Effector memory CD8-positive, alpha-beta T cell (primary cell): ENCODE data around the gene SUGP2.
"Not testable (repeated sequence)": the region's sequence is repeated elsewhere in the genome, so short reads cannot be mapped to it uniquely, and the experiment has no call there.

Experiments used
- ATAC-seq: fragments of 150-1000 bp; cut with Tn5 transposase; replicated peaks from 2 replicates; pipeline ENCODE4 v1.10.0; 2021; ENCODE audit warnings: mild to moderate bottlenecking, moderate library complexity
- DNase-seq, 3 experiments: peaks; one replicate each; pipeline ENCODE4 v3.0.0; 2021
- H3K27ac Mint-ChIP-seq, 2 donors: one replicate each; pipeline ENCODE4 v1.8.0; 2022; ENCODE audit warnings: mild to moderate bottlenecking in 2 of 2, mixed read lengths in 2 of 2, moderate library complexity in 2 of 2
- H3K27me3 Mint-ChIP-seq, 2 donors: one replicate each; pipeline ENCODE4 v1.8.0; 2022; ENCODE audit warnings: mixed read lengths in 2 of 2
- H3K36me3 Mint-ChIP-seq: one replicate; pipeline ENCODE4 v1.8.0; 2022; ENCODE audit warnings: mild to moderate bottlenecking, moderate library complexity, mixed read lengths; ENCODE audit not compliant: insufficient read depth
- H3K4me1 Mint-ChIP-seq, 2 donors: one replicate each; pipeline ENCODE4 v1.8.0; 2022; ENCODE audit warnings: low read depth in 2 of 2, mixed read lengths in 2 of 2
- H3K4me3 Mint-ChIP-seq, 2 donors: one replicate each; pipeline ENCODE4 v1.8.0; 2022; ENCODE audit warnings: mild to moderate bottlenecking in 2 of 2, mixed read lengths in 2 of 2, moderate library complexity in 2 of 2
- H3K9me3 Mint-ChIP-seq, 2 donors: one replicate each; pipeline ENCODE4 v1.8.0; 2022; ENCODE audit warnings: mixed read lengths in 2 of 2

Gene SUGP2

DNA sequence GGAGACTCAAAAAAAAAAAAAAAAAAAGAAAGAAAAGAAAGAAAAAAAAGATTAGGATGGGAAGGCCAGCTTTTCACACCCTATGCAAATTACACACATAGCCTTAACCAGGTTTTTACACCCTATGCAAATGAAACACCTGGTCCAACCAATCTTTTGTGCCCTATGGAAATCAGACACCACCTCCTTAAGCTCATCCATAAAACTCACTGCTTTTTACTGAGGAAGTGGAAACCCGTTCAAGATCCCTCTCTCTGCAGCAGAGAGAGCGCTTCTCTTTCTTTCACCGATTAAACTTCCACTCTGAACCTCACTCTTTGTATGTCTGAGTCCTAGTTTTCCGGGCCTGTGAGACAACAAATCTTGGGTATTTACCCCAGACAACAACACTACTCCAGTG is 67.0 kb downstream of the SUGP2 start:
- Mint-ChIP-seq H3K4me3 (no peak overlapping the region), H3K4me1 (peaks cover 3 to 10% of the 10 kb centered on the region in 2 donors), H3K9me3 (no peaks in the 10 kb centered on the region), H3K36me3 (peaks cover 4% of the 10 kb centered on the region), H3K27ac (no peak overlapping the region), H3K27me3 (peaks cover 18 to 57% of the 10 kb centered on the region in 2 donors)
- ATAC-seq (no peak), DNase-seq (no peak)

DNA sequence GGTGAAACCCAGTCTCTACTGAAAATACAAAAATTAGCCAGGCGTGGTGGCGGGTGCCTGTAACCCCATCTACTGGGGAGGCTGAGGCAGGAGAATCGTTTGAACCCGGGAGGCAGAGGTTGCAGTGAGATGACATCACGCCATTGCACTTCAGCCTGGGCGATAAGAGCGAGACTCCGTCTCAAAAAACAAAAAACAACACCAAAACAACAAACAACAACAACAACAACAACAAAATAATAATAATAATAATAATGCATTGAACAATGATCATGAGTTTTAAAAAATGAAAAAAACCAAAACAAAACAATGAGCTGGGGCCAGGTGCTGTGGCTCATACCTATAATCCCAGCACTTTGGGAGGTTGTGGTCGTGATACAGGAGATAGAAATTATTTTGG is 69.2 kb downstream of the SUGP2 start:
- Mint-ChIP-seq H3K4me1 (peaks cover 6 to 10% of the 10 kb centered on the region in 2 donors), H3K27me3 (peaks cover 20 to 48% of the 10 kb centered on the region in 2 donors), H3K4me3 (no peak overlapping the region), H3K36me3 (peaks cover 4% of the 10 kb centered on the region), H3K9me3 (no peaks in the 10 kb centered on the region), H3K27ac (no peak overlapping the region)
- ATAC-seq: no peak
- DNase-seq: no peak

DNA sequence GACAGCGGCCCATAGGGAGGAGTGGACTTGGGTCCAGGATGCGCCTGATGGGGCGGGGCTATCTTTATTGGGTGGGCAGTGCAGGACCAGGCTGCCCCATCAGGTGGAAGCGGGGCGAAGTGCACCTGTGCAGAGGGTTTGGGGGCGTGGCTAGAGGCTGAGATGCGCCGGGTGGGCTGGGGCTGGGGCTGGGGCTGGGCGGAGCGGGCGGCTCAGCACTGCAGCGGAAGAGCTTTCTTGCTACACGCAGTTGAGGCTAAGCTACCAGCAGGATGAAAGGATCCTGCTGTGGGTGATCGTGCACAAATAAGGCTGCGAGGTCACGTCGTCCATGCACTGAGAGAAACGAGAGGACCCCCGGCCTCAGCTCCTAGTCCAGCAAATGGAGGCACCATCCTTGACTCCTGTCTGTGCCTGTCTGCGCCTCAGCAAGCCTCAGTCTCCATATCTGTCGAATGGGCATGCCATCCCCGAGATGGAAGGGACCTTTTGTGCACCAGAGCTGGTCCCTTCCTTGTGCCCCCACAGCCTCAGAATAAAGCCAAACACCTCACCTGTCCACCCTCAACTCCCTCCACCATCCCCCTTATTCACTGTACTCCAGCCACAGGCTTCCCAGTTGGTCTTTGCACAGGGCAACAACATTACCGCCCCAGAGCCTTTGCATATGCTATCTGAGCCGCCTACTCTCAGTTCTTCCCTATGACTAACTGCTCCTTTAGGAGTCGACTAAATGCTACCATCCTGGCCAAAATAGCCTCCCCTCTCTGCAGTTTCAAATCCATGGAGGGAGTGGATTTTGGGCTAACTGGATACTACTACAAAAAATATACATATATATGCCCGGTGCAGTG is 71.3 kb downstream of the SUGP2 start:
- peak; percentile 47 for ATAC-seq
- H3K27me3 Mint-ChIP-seq: peaks cover 20 to 39% of the 10 kb centered on the region in 2 donors
- peak overlapping the region in 1 of 2 donors; percentile 43 for H3K4me3 Mint-ChIP-seq

DNA sequence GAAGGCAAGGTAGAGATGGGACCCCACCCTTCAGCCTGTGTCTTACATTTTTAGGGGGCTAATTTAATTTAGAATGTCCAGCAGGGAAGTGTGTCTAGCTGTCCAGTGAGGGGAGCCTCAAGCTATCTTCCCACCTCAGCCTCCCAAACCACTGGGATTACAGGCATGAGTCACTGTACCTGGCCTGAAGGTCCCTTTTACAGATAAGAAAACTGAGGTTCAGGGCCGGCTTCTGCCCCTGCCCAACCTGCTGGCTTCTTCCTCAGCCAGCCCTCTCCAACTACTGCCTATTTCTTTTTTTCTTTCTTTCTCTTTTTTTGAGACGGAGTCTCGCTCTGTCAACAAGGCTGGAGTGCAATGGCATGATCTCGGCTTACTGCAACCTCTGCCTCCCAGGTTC is 72.9 kb downstream of the SUGP2 start:
- ATAC-seq (no peak), DNase-seq (no peak)
- H3K4me1 Mint-ChIP-seq: peaks cover 6 to 10% of the 10 kb centered on the region in 2 donors
- H3K4me3 Mint-ChIP-seq: no peak overlapping the region
- no peaks in the 10 kb centered on the region for H3K9me3 Mint-ChIP-seq
- H3K27me3 Mint-ChIP-seq: peaks cover 15 to 29% of the 10 kb centered on the region in 2 donors
- no peaks in the 10 kb centered on the region for H3K36me3 Mint-ChIP-seq
- H3K27ac Mint-ChIP-seq: no peak overlapping the region

More for the DNA sequence above, 71.3 kb downstream of the SUGP2 start:
- Mint-ChIP-seq H3K4me1 (peaks cover 6 to 10% of the 10 kb centered on the region in 2 donors), H3K36me3 (peaks cover 4% of the 10 kb centered on the region), H3K9me3 (no peaks in the 10 kb centered on the region), H3K27ac (no peak overlapping the region)
- DNase-seq: no peak

DNA sequence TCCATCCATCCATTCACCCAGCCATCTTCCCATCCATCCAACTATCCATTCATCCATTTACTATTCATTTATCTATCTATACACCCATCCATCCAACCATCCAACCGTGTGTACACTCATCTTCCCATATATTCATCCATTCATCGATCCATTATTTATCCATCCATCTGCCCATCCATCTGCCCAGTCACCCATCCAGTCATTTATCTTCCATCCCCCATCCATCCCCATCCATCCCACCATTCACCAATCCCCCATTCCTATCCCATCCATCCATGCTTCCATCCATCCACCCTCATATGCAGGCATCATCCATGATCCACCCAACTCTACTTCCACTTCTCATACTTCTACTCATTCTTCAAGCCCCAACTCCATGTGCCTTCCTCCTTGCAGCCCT is 78.3 kb downstream of the SUGP2 start:
- no peak overlapping the region for H3K27ac Mint-ChIP-seq
- no peak for DNase-seq

DNA sequence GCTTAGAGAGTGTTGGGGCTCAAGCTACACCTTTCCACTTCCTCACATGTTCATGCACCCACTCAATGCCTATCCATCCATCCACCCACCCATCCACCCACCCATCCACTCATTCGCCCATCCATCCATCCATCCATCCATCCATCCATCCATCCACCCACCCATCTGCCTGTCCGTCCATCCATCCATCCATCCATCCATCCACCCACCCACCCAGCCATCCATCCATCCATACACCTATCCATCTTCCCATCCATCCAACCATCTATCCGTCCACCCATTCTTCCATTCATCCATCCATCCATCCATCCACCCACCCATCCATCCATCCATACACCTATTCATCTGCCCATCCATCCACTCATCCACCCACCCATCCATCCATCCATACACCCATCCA is 79.2 kb downstream of the SUGP2 start:
- no peak overlapping the region for H3K4me3 Mint-ChIP-seq
- H3K27ac Mint-ChIP-seq: no peak overlapping the region
- no peak for DNase-seq
- H3K9me3 Mint-ChIP-seq: peaks cover 2 to 8% of the 10 kb centered on the region in 2 donors
- H3K4me1 Mint-ChIP-seq: peaks cover 0 to 1% of the 10 kb centered on the region in 2 donors
- no peak for ATAC-seq
- peaks cover 3% of the 10 kb centered on the region for H3K36me3 Mint-ChIP-seq
- H3K27me3 Mint-ChIP-seq: no peaks in the 10 kb centered on the region

More for the DNA sequence above, 78.3 kb downstream of the SUGP2 start:
- no peak for ATAC-seq
- Mint-ChIP-seq H3K4me1 (no peaks in the 10 kb centered on the region), H3K4me3 (no peak overlapping the region), H3K9me3 (peaks cover 2 to 8% of the 10 kb centered on the region in 2 donors), H3K36me3 (no peaks in the 10 kb centered on the region), H3K27me3 (no peaks in the 10 kb centered on the region)

DNA sequence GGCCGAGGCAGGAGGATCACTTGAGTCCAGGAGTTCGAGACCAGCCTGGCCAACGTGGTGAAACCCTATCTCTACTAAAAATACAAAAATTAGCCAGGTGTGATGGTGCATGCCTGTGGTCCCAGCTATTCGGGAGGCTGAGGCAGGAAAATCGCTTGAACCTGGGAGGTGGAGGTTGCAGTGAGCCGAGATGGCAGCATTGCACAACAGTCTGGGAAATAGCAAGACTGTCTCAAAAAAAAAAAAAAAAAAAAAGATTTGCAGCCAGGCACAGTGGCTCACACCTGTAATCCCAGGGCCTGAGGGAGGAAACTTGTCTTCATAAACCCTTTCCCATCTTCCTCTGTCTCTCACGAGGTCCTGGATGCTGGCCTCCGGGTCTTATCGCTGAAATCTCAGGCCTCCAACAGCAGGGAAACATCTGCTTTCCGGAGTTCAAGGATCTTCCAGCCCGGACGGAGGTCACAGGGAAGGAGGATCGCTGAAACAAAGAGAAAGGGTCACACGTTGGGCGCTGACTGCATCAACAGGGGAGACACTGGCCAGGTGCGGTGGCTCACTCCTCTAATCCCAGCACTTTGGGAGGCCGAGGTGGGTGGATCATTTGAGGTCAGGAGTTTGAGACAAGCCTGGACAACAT is 80.8 kb downstream of the SUGP2 start:
- not testable (repeated sequence) for H3K36me3 Mint-ChIP-seq, ATAC-seq, H3K4me1 Mint-ChIP-seq, H3K4me3 Mint-ChIP-seq, DNase-seq, H3K27me3 Mint-ChIP-seq, H3K9me3 Mint-ChIP-seq
- H3K27ac Mint-ChIP-seq: peak overlapping the region in 1 of 2 donors; percentile 44

DNA sequence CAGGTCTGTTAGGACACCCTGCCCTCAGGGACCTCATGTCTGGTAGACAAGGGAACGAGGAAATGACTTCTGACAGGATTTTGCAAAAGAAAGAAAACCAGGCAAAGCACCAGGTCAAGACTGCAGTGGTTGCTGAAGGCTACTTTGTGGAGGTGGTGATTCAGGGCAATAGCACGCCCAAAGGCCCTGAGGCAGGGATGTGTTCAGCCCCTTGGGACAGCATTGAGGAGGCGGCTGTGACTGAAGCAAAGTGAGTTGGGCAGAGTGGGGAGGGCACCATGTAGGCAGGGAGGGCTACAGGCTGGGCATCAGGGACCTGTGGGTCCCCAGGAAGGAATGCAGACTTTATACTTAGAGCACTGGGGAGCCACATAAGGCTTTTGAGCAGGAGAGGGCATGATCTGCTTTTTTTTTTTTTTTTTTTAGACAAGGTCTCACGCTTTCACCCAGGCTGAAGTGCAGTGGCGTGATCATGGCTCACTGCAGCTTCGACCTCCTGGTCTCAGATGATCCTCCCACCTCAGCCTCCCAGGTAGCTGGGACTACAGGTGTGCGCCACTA is 81.5 kb downstream of the SUGP2 start:
- H3K9me3 Mint-ChIP-seq: peaks cover 2 to 8% of the 10 kb centered on the region in 2 donors
- H3K27ac Mint-ChIP-seq: peak overlapping the region in 1 of 2 donors; percentile 71
- ATAC-seq (no peak), DNase-seq (no peak)
- H3K27me3 Mint-ChIP-seq: peaks cover 0 to 1% of the 10 kb centered on the region in 2 donors
- H3K4me3 Mint-ChIP-seq: no peak overlapping the region
- H3K4me1 Mint-ChIP-seq: peaks cover 0 to 9% of the 10 kb centered on the region in 2 donors
- H3K36me3 Mint-ChIP-seq: peaks cover 3% of the 10 kb centered on the region

DNA sequence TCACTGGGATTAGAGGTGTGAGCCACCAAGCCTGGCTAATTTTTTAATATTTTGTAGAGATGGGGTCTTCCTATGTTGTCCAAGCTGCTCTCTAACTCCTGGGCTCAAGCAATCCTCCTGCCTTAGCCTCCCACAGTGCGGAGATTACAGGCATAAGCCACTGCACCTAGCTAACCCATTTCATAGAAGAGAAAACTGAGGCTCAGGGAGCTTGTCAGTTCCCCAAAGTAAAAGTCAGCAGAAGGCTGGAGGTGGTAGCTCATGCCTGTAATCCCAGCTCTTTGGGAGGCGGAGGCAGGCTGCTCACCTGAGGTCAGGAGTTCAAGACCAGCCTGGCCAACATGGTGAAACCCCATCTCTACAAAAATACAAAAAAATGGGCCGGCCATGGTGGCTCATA is 83.5 kb downstream of the SUGP2 start:
- H3K4me3 Mint-ChIP-seq: no peak overlapping the region
- H3K27me3 Mint-ChIP-seq: peaks cover 0 to 6% of the 10 kb centered on the region in 2 donors
- peaks cover 3% of the 10 kb centered on the region for H3K36me3 Mint-ChIP-seq
- peaks cover 0 to 9% of the 10 kb centered on the region in 2 donors for H3K4me1 Mint-ChIP-seq
- ATAC-seq: no peak
- H3K9me3 Mint-ChIP-seq: peaks cover under 1 to 3% of the 10 kb centered on the region in 2 donors
- H3K27ac Mint-ChIP-seq: no peak overlapping the region
- DNase-seq: no peak

DNA sequence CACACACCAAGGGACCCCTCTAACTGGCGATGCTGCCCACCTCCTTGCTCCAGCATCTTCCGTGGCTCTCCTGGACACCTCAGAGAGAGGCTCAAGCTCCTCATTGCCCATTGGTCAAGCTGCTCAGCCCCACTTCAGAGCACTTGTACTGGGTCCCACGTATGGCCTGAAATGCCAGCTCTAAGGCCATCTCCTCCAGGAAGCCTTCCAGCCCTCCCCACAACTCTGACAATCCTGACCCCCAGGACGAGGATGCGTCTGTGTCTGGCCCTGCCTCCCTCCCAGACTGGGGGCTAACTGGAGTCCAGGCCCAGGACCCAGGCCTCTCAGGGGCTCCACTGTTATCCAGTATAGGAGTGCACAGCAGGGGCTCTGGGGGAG is 84.4 kb downstream of the SUGP2 start:
- DNase-seq: no peak
- Mint-ChIP-seq H3K36me3 (peaks cover 3% of the 10 kb centered on the region), H3K9me3 (no peaks in the 10 kb centered on the region), H3K27ac (peak overlapping the region in 1 of 2 donors; percentile 44), H3K27me3 (peaks cover 0 to 6% of the 10 kb centered on the region in 2 donors), H3K4me1 (peaks cover 0 to 9% of the 10 kb centered on the region in 2 donors), H3K4me3 (no peak overlapping the region)
- no peak for ATAC-seq

DNA sequence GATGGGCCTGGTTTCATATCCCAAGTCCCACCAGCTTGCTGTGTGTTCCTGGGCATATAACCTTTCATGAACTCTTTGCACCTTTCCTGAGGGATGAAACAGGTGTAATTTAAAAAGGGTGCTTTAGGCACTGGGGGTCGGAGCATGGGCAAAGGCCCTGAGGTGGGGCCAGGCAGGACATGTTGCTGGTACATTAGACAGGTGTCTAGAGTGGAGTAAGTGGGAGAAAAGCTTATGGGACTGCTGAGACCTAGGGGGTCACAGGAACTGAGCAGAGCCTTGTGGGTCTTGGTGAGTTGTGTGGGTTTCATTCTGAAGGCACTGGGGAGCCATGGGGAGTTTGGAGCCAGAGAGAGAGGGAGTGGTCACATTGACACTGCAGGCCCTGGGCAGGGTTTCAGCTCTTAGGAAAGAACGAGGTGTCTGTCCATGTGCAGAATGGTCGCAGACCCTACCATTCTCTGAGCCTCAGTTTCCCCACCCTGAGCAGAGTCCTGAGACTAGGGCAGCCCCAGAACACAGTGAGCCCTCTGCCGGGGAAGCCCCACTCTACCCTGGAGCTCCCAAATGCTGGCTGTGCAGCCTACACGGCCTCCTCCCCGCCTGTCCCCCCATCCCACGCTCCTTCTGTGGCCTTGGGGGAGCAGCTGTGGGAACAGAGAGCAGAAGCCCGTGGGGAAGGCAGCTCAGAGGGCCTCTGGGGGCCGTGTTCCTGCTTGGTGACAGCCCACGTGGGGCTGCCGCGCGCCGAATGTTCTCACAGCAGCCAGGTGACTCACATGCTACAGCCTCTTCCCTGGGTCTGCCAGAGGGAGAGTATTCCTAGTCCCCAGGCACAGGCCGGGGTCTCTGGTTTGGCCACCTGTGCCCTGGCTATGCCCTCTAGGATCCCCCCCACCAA is 85.0 kb downstream of the SUGP2 start:
- no peaks in the 10 kb centered on the region for H3K9me3 Mint-ChIP-seq
- peaks cover 0 to 7% of the 10 kb centered on the region in 2 donors for H3K27me3 Mint-ChIP-seq
- peaks cover 3% of the 10 kb centered on the region for H3K36me3 Mint-ChIP-seq
- H3K27ac Mint-ChIP-seq: peak overlapping the region in 1 of 2 donors; percentile 71
- DNase-seq (no peak), ATAC-seq (no peak)
- H3K4me3 Mint-ChIP-seq: peak overlapping the region in 1 of 2 donors; percentile 54
- peaks cover 0 to 9% of the 10 kb centered on the region in 2 donors for H3K4me1 Mint-ChIP-seq

DNA sequence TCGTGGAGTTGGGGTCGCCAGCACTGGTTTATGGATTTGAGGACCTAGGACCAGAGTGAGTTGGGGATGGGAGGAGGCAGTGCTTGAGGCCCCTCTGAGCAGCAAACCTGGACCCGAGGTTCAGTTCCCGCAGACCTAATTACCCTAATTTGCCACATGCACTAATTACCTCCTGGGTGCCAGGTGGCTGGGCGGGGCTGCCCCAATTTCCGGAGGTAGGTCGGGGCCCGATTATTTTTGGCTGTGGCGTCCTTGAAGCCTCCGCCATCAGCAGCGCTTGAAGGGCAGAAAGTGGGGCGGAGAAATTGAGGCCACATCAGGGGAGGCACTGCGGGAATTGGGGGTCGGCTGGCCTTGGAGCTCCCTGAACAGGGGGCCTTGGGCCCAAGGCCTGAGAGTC is 86.4 kb downstream of the SUGP2 start:
- peak overlapping the region in 1 of 2 donors; percentile 52 for H3K4me3 Mint-ChIP-seq
- no peaks in the 10 kb centered on the region for H3K9me3 Mint-ChIP-seq
- H3K27ac Mint-ChIP-seq: no peak overlapping the region
- DNase-seq (no peak), ATAC-seq (no peak)
- H3K36me3 Mint-ChIP-seq: peaks cover 3% of the 10 kb centered on the region
- H3K4me1 Mint-ChIP-seq: peaks cover 0 to 12% of the 10 kb centered on the region in 2 donors
- H3K27me3 Mint-ChIP-seq: peaks cover 9 to 21% of the 10 kb centered on the region in 2 donors

DNA sequence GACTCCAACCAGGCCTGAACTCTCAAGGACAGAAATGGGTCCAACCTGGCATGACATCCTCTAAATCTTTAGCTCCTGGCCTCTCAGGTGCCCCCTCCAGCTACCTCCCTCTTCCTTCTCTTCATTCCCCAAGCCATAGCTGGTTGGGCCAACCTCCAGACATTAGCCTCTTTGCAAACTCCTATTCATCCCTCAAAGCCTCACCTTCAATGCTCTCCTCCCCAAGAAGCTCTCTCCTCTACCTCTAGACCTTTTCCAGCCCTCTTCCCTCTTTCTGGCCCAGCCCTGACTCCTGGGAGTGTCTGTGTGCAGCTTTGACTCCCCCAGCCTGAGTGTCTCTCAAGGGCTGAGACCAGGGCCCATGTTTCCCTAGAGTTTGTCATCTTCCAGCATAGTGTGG is 87.0 kb downstream of the SUGP2 start:
- Mint-ChIP-seq H3K9me3 (no peaks in the 10 kb centered on the region), H3K4me3 (no peak overlapping the region), H3K27ac (no peak overlapping the region), H3K4me1 (peaks cover 0 to 12% of the 10 kb centered on the region in 2 donors), H3K36me3 (peaks cover 3% of the 10 kb centered on the region), H3K27me3 (peaks cover 15 to 27% of the 10 kb centered on the region in 2 donors)
- no peak for DNase-seq
- no peak for ATAC-seq
